Fibroblast of skin of right biceps (primary cell): Measurements from ENCODE around the gene AZIN2.
"Not testable (repeated sequence)": the region's sequence is repeated elsewhere in the genome, so short reads cannot be mapped to it uniquely, and the experiment has no call there.

Experiments used
- DNase-seq: peaks from one replicate; pipeline ENCODE4 v3.0.0-alpha.2; 2013

Gene AZIN2

GRCh38 chr1:33080885-33081553 lies at the start of gene AZIN2:
TSS of gene AZIN2 (plus strand) at chr1:33081153. CDS start at chr1:33082250, 1,097 bp downstream.
- DNase-seq: peak; percentile 93

- DNase-seq: no peak
Observed at GRCh38 chr1:33031506-33031905, 49.4 kb upstream of the AZIN2 start.

GRCh38 chr1:33032126-33032869 lies 48.7 kb upstream of the AZIN2 start:
- DNase-seq: peak; percentile 4

GRCh38 chr1:33036051-33036525 lies 44.9 kb upstream of the AZIN2 start:
- peak; percentile 11 for DNase-seq

GRCh38 chr1:33036526-33037503 lies 44.1 kb upstream of the AZIN2 start, which contains the start of gene AK2:
TSS of gene AK2 (minus strand) at chr1:33036883. CDS start at chr1:33036828, 55 bp downstream.
- peak; percentile 98 for DNase-seq

GRCh38 chr1:33039840-33040239 lies 41.1 kb upstream of the AZIN2 start:
- no peak for DNase-seq

- DNase-seq: no peak
Observed at GRCh38 chr1:33041026-33041425, 39.9 kb upstream of the AZIN2 start.

GRCh38 chr1:33042831-33043230 lies 38.1 kb upstream of the AZIN2 start:
- no peak for DNase-seq

GRCh38 chr1:33043267-33044092 lies 37.5 kb upstream of the AZIN2 start:
- DNase-seq: no peak

GRCh38 chr1:33045246-33045645 lies 35.7 kb upstream of the AZIN2 start:
- DNase-seq: no peak

GRCh38 chr1:33045814-33046213 lies 35.1 kb upstream of the AZIN2 start:
- DNase-seq: no peak

- not testable (repeated sequence) for DNase-seq
Observed at GRCh38 chr1:33046234-33046633, 34.7 kb upstream of the AZIN2 start.

- DNase-seq: no peak
Observed at GRCh38 chr1:33047290-33047689, 33.7 kb upstream of the AZIN2 start.

- DNase-seq: peak; percentile 25
Observed at GRCh38 chr1:33047839-33048305, 33.1 kb upstream of the AZIN2 start.

GRCh38 chr1:33048426-33048825 lies 32.5 kb upstream of the AZIN2 start:
- no peak for DNase-seq

- no peak for DNase-seq
Observed at GRCh38 chr1:33049371-33049770, 31.6 kb upstream of the AZIN2 start.

- DNase-seq: peak; percentile 81
Observed at GRCh38 chr1:33050221-33051076, 30.5 kb upstream of the AZIN2 start.

GRCh38 chr1:33055210-33056008 lies 25.5 kb upstream of the AZIN2 start:
- peak; percentile 73 for DNase-seq

GRCh38 chr1:33056426-33056825 lies 24.5 kb upstream of the AZIN2 start:
- no peak for DNase-seq

GRCh38 chr1:33057095-33057494 lies 23.9 kb upstream of the AZIN2 start:
- DNase-seq: no peak
